HepG2 (cell line): Measurements from ENCODE around the gene ZNF792.

ENCODE experiments used
- ARID2 ChIP-seq: sonication (generic); formaldehyde crosslinking; IDR thresholded peaks from 2 replicates; pipeline ENCODE4 v1.8.1; 2022; ENCODE audit warnings: mild to moderate bottlenecking, missing genetic modification reagents, borderline replicate concordance
- EED ChIP-seq: sonication (generic); formaldehyde crosslinking; IDR thresholded peaks from 2 replicates; pipeline ENCODE4 v1.5.0; 2020; ENCODE audit warnings: mild to moderate bottlenecking, missing genetic modification reagents
- ELF3 ChIP-seq: IDR thresholded peaks from 2 replicates; pipeline ENCODE4 v1.6.1; 2016; ENCODE audit warnings: missing genetic modification reagents, missing compliant biosample characterization
- EZH2 ChIP-seq: conservative IDR thresholded peaks from 2 replicates; pipeline ENCODE4 v1.6.1; 2012; ENCODE audit warnings: mild to moderate bottlenecking, low read depth, low read length, moderate library complexity
- FLYWCH1 ChIP-seq: sonication (generic); formaldehyde crosslinking; IDR thresholded peaks from 2 replicates; pipeline ENCODE4 v1.8.1; 2023; ENCODE audit warnings: mild to moderate bottlenecking, missing genetic modification reagents
- NR2C2 ChIP-seq: sonication (generic); formaldehyde crosslinking; IDR thresholded peaks from 2 replicates; pipeline ENCODE4 v1.4.0; 2020; ENCODE audit warnings: missing genetic modification reagents, mild to moderate bottlenecking, moderate library complexity, borderline replicate concordance
- TBP ChIP-seq: sonication (generic); formaldehyde crosslinking; IDR thresholded peaks from 2 replicates; pipeline ENCODE4 v1.5.0; 2020; ENCODE audit warnings: missing genetic modification reagents
- ZNF274 ChIP-seq: sonication (generic); formaldehyde crosslinking; IDR thresholded peaks from 2 replicates; pipeline ENCODE4 v1.5.1; 2020; ENCODE audit warnings: mild to moderate bottlenecking, missing genetic modification reagents
- TF ChIP-seq, protein P1 (sequence below): sonication (generic); formaldehyde crosslinking; IDR thresholded peaks from 2 replicates; pipeline ENCODE4 v1.8.0; 2022; ENCODE audit warnings: mild to moderate bottlenecking, missing genetic modification reagents, borderline replicate concordance

DNA sequence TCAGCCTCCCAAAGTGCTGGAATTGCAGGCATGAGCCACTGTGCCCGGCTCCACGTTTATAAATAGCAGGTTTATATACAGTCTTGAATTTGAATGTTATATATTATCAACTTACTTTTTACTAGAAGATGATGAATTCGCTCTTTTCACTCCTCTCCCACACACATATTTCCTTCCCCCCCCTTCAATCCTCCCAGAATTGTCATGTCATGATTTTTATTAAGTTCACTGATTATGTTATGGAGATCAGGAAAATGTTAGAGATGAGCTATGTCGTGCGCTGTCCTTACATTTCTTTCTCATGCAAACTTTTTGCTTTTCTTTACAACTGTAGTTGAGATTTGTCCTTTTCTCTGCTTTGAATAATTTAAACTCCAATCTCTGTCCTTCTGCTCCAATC is 18.2 kb upstream of the ZNF792 start:
- TF ChIP-seq EED (CRISPR knock-in tag): no peak
- TF ChIP-seq EZH2: no peak
- no peak for TF ChIP-seq ARID2 (CRISPR knock-in tag)
- TF ChIP-seq NR2C2 (CRISPR knock-in tag): no peak
- TF ChIP-seq FLYWCH1 (CRISPR knock-in tag): no peak
- no peak for TF ChIP-seq TBP (CRISPR knock-in tag)
- TF ChIP-seq, protein P1, sequence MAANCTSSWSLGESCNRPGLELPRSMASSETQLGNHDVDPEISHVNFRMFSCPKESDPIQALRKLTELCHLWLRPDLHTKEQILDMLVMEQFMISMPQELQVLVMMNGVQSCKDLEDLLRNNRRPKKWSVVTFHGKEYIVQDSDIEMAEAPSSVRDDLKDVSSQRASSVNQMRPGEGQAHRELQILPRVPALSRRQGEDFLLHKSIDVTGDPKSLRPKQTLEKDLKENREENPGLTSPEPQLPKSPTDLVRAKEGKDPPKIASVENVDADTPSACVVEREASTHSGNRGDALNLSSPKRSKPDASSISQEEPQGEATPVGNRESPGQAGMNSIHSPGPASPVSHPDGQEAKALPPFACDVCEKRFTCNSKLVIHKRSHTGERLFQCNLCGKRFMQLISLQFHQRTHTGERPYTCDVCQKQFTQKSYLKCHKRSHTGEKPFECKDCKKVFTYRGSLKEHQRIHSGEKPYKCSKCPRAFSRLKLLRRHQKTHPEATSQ (CRISPR knock-in tag): no peak
- TF ChIP-seq ELF3 (CRISPR knock-in tag): no peak
- no peak for TF ChIP-seq ZNF274 (CRISPR knock-in tag)
